ENCODE data around the gene HTR2A. TPM values are rescaled to one million over a fixed set of nuclear protein-coding genes. Genes with fewer than 3 reads are reported as not detected.

The HTR2A gene
- polyA plus RNA-seq, 1 experiment: 0.02 TPM

DNA sequence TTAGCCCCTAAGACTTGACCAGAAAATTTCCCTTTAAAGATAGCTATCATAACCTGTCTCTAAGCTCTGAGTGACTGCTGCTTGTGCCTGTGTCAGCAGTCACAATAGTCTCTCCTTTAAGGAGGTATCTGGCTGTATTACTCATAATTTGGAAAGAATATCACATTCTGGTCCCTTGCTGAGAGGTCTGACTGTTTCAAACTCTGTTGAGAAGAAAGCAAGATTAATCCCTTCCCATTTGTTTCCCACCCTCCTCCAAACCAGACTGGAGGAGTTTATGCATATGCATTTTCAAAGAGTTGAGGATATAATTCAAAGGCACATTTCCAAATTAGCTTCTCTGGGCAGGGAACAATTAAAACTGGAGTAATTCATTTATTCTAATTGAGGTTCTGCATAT is 2.3 kb downstream of the HTR2A start:
- no peak for DNase-seq (ENCODE audit: low read depth)
- TF ChIP-seq, protein P1, sequence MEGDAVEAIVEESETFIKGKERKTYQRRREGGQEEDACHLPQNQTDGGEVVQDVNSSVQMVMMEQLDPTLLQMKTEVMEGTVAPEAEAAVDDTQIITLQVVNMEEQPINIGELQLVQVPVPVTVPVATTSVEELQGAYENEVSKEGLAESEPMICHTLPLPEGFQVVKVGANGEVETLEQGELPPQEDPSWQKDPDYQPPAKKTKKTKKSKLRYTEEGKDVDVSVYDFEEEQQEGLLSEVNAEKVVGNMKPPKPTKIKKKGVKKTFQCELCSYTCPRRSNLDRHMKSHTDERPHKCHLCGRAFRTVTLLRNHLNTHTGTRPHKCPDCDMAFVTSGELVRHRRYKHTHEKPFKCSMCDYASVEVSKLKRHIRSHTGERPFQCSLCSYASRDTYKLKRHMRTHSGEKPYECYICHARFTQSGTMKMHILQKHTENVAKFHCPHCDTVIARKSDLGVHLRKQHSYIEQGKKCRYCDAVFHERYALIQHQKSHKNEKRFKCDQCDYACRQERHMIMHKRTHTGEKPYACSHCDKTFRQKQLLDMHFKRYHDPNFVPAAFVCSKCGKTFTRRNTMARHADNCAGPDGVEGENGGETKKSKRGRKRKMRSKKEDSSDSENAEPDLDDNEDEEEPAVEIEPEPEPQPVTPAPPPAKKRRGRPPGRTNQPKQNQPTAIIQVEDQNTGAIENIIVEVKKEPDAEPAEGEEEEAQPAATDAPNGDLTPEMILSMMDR (IDR thresholded peaks at IDR 0.05; ENCODE audit: insufficient read depth, low read depth, low read length): no peak
- Histone ChIP-seq H3K27me3 (ENCODE audit: control insufficient read depth, insufficient read depth, low read length) (peaks cover 3% of the 10 kb centered on the region), H3K36me3 (ENCODE audit: control insufficient read depth, insufficient read depth, low read length) (no peaks in the 10 kb centered on the region), H3K4me3 (ENCODE audit: low read depth, low read length) (no peak overlapping the region)
- POLR2A ChIA-PET: no interaction called here
- CTCF ChIA-PET: interaction anchor here (0.6 to 2.8 kb wide), 33 partner anchors 8 to 1722 kb away, joined by 3 to 18 read pairs (median 4); no protein-coding TSS in a partner anchor

DNA sequence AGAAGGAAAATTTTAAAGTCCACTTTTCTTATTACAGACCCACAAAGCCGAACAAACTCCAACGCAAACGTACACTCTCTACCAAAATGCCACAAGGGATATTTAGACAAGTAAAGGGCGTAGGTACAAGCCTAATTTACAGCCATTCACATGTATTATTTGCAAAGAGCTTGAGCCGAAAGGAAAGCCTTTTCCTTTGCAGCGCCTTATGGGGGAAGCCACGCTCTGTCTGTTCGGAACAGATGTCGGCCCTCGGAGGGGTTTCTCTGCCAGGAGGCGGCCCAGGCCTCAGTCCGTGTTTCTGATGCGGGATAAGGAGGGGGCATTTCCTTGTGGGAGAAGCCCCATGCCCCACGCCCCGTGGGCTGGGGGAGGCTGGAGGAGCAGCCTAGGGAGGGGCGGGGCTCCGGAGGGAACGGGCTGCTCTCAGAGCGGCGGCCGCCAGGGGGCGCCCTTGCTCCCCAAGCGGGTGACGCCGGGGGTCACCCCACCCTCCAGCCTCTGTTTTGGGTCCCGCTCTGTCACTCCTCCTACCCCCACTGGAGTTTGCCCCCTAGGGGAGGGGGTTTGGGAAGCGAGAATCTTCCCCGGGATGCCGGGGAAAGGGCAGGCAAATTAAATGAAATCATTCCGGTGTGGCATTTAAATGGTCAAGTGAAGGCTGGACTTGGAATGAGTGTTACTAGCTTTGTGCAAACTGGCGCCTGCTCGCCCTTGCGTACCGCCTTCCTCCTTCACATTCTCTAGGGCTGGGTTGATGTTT is 2.9 kb downstream of the HTR2A start:
- CTCF ChIA-PET: interaction anchor here (0.6 to 2.8 kb wide), 44 partner anchors 8 to 900 kb away, joined by 3 to 18 read pairs (median 4); no protein-coding TSS in a partner anchor
- DNase-seq (ENCODE audit: low read depth): no peak
- Histone ChIP-seq H3K27me3 (ENCODE audit: control insufficient read depth, insufficient read depth, low read length) (peaks cover 3% of the 10 kb centered on the region), H3K4me3 (ENCODE audit: low read depth, low read length) (peak overlapping the region; percentile 61), H3K36me3 (ENCODE audit: control insufficient read depth, insufficient read depth, low read length) (no peaks in the 10 kb centered on the region)
- TF ChIP-seq, protein P1 (IDR thresholded peaks at IDR 0.05; ENCODE audit: insufficient read depth, low read depth, low read length): peak; percentile 97
- POLR2A ChIA-PET: interaction anchor here (0.5 kb wide), 1 partner anchor 29 kb away, joined by 4 read pairs; no protein-coding TSS in a partner anchor

DNA sequence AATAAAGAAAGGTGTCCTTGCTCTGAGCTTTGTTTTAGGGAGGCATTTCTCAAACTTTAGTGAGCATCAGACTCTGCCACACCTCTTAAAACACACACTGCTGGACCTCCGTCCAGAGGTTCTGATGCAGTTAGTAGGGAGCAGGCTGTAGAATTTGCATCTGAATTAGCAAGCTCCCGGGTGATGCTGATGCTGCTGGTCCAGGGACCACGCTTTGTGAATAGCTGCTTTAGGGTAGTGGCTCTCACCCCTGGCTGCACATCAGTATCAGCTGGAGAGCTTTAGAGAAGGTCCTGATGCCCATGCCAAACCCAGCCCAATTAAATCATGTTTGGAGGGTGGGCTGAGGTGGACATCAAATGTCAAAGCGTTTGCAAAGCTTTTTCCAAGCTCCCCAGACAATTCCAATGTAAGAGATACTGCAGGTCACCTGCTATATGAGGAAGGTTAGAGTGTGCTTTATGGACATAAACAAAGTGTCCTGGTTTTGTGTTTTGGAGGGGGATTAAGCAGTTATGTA is 3.6 kb downstream of the HTR2A start:
- TF ChIP-seq, protein P1 (IDR thresholded peaks at IDR 0.05; ENCODE audit: insufficient read depth, low read depth, low read length): no peak
- Histone ChIP-seq H3K36me3 (ENCODE audit: control insufficient read depth, insufficient read depth, low read length) (no peaks in the 10 kb centered on the region), H3K4me3 (ENCODE audit: low read depth, low read length) (no peak overlapping the region), H3K27me3 (ENCODE audit: control insufficient read depth, insufficient read depth, low read length) (peaks cover 3% of the 10 kb centered on the region)
- CTCF ChIA-PET: interaction anchor here (0.6 to 2.8 kb wide), 29 partner anchors 7 to 901 kb away, joined by 3 to 18 read pairs (median 4); no protein-coding TSS in a partner anchor
- POLR2A ChIA-PET: no interaction called here
- no peak for DNase-seq (ENCODE audit: low read depth)

DNA sequence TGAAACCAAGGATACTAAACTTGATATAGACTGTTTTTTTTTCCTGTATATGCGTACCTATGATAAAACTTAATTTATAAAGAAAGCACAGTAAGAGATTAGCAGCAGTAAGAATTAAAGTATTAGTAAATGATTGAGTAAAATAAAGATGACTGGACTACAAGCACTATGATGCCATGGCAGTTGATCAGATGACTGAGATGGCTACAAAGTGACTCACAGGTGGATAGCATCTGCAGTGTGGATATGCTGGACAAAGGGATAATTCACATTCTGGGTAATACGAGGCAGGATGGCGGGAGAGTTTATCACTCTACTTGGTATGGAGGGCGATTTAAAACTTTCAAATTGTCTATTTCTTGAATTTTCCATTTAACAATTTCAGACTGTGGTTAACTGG is 11.8 kb downstream of the HTR2A start:
- Histone ChIP-seq H3K36me3 (ENCODE audit: control insufficient read depth, insufficient read depth, low read length) (no peaks in the 10 kb centered on the region), H3K27me3 (ENCODE audit: control insufficient read depth, insufficient read depth, low read length) (no peaks in the 10 kb centered on the region; the same call in 1 of the 2 replicates), H3K4me3 (ENCODE audit: low read depth, low read length) (no peak overlapping the region)
- POLR2A ChIA-PET: no interaction called here
- TF ChIP-seq, protein P1 (IDR thresholded peaks at IDR 0.05; ENCODE audit: insufficient read depth, low read depth, low read length): no peak
- no peak for DNase-seq (ENCODE audit: low read depth)
- CTCF ChIA-PET: interaction anchor here (1.7 kb wide), 1 partner anchor 9 kb away, joined by 6 read pairs; no protein-coding TSS in a partner anchor

DNA sequence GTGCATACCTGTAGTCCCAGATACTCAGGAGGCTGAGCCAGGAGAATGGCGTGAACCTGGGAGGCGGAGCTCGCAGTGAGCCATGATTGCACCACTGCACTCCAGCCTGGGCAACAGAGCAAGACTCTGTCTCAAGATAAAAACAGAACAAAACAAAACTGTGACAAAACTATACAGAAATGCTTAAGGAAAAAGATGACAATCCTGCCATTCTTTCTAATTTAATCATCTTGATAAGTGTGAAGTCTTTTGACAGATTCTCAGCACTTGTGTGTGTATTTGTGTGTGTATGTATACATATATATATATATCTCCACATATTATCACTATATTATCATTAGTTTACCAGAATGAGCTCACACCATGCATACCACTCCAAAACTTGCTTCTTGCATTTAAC is 12.3 kb downstream of the HTR2A start:
- ChIA-PET POLR2A (no interaction called here), CTCF (interaction anchor here (2.2 kb wide), 1 partner anchor 9 kb away, joined by 18 read pairs; no protein-coding TSS in a partner anchor)
- Histone ChIP-seq H3K27me3 (ENCODE audit: control insufficient read depth, insufficient read depth, low read length) (no peaks in the 10 kb centered on the region; the same call in 1 of the 2 replicates), H3K36me3 (ENCODE audit: control insufficient read depth, insufficient read depth, low read length) (no peaks in the 10 kb centered on the region), H3K4me3 (ENCODE audit: low read depth, low read length) (no peak overlapping the region)
- no peak for DNase-seq (ENCODE audit: low read depth)
- TF ChIP-seq, protein P1 (IDR thresholded peaks at IDR 0.05; ENCODE audit: insufficient read depth, low read depth, low read length): no peak
